ENCODE results near the gene UNC13C. TPM values are rescaled to one million over a fixed set of nuclear protein-coding genes. Genes with fewer than 3 reads are reported as not detected.

UNC13C gene
- polyA plus RNA-seq, 1 of the 3 experiments (the other 2 are of a cell fraction): not detected

GRCh38 chr15:54506977-54507524 is 528.8 kb downstream of the UNC13C start:
- no peak for DNase-seq
- no peaks in the 10 kb centered on the region for H4K20me1 ChIP-seq (ENCODE audit: insufficient read depth)
- H3K36me3 ChIP-seq (replicated peaks in 1 of 2; ENCODE audit: control insufficient read depth in 1 of 2, insufficient read depth in 2 of 2, low read length in 1 of 2): no peaks in the 10 kb centered on the region

DNA sequence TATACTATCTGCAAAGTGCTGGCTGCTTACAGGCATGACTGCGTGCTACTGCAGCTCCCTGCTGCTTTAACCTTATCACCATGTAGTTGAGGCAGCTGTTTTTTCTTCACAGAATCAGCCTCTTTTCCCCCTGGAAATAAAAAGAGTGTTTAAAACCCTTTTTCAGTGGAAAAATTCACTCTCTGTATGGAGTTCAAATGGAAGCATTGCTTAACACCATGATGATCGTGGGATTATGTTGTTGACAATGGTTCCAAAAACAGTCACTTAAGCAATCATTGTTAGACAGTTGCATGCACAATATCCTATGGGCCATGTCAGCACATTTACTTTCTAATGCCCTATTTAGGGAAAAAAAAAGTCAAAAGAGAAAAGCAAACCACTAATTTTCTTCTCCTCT is 536.4 kb downstream of the UNC13C start:
- no peaks in the 10 kb centered on the region for H3K79me2 ChIP-seq (ENCODE audit: insufficient read depth)
- POLR2A ChIA-PET: no interaction called here
- H3K9me2 ChIP-seq: no peaks in the 10 kb centered on the region
- DNase-seq: no peak
- no peaks in the 10 kb centered on the region for H3K36me3 ChIP-seq (replicated peaks in 1 of 2; ENCODE audit: control insufficient read depth in 1 of 2, insufficient read depth in 2 of 2, low read length in 1 of 2)
- H3K4me1 ChIP-seq (ENCODE audit: control insufficient read depth in 1 of 2, insufficient read depth in 2 of 2, low read depth in 1 of 2, low read length in 1 of 2): no peaks in the 10 kb centered on the region
- H3K9me3 ChIP-seq: no peaks in the 10 kb centered on the region
- H3F3A ChIP-seq (replicated peaks; ENCODE audit: insufficient read depth): no peaks in the 10 kb centered on the region
- no peaks in the 10 kb centered on the region for H4K20me1 ChIP-seq (ENCODE audit: insufficient read depth)
- TF ChIP-seq EP300 (IDR thresholded peaks at IDR 0.05; ENCODE audit: borderline replicate concordance in 1 of 2, low read depth in 1 of 2, low read length in 1 of 2) (no peak), GATA2 (CRISPR knock-in tag; IDR thresholded peaks at IDR 0.05) (no peak)
- no peaks in the 10 kb centered on the region for H3K27me3 ChIP-seq (ENCODE audit: insufficient read depth)
- H3K27ac ChIP-seq (ENCODE audit: low read depth in 2 of 2, low read length in 1 of 2): no peak overlapping the region
- H3K4me3 ChIP-seq (ENCODE audit: low read depth in 2 of 2, low read length in 1 of 2): no peak overlapping the region
- H2AFZ ChIP-seq (ENCODE audit: low read depth): no peak overlapping the region
- 5% methylated on average over 2 of the region's 2 CpGs for WGBS (ENCODE audit: low lambda C conversion rate)
- CTCF ChIA-PET: no interaction called here
- no peak overlapping the region for H3K9ac ChIP-seq
- no peak overlapping the region for H3K4me2 ChIP-seq

More at GRCh38 chr15:54506977-54507524, 528.8 kb downstream of the UNC13C start:
- no peaks in the 10 kb centered on the region for H3K4me1 ChIP-seq (ENCODE audit: control insufficient read depth in 1 of 2, insufficient read depth in 2 of 2, low read depth in 1 of 2, low read length in 1 of 2)
- H3K9ac ChIP-seq: no peak overlapping the region
- no peak overlapping the region for H3K4me3 ChIP-seq (ENCODE audit: low read depth in 2 of 2, low read length in 1 of 2)
- no peaks in the 10 kb centered on the region for H3K79me2 ChIP-seq (ENCODE audit: insufficient read depth)
- POLR2A ChIA-PET: no interaction called here
- no peaks in the 10 kb centered on the region for H3K9me2 ChIP-seq
- CTCF ChIA-PET: no interaction called here
- H3F3A ChIP-seq (replicated peaks; ENCODE audit: insufficient read depth): no peaks in the 10 kb centered on the region
- H3K27me3 ChIP-seq (ENCODE audit: insufficient read depth): no peaks in the 10 kb centered on the region
- TF ChIP-seq RCOR1 (IDR thresholded peaks at IDR 0.05; ENCODE audit: low read length): no peak
- TF ChIP-seq IRF3 (IDR thresholded peaks at IDR 0.05; ENCODE audit: low read depth, low read length): no peak
- TF ChIP-seq SIN3A (IDR thresholded peaks at IDR 0.05; ENCODE audit: borderline replicate concordance, low read depth, low read length): no peak
- TF ChIP-seq RFX5 (IDR thresholded peaks at IDR 0.05; ENCODE audit: low read length): no peak
- no peak for TF ChIP-seq TCF12 (IDR thresholded peaks at IDR 0.05)
- no peak for TF ChIP-seq FOXM1 (IDR thresholded peaks at IDR 0.05; ENCODE audit: low read depth)
- TF ChIP-seq RAD21 (IDR thresholded peaks at IDR 0.05; ENCODE audit: low read length): no peak
- TF ChIP-seq, protein P1, sequence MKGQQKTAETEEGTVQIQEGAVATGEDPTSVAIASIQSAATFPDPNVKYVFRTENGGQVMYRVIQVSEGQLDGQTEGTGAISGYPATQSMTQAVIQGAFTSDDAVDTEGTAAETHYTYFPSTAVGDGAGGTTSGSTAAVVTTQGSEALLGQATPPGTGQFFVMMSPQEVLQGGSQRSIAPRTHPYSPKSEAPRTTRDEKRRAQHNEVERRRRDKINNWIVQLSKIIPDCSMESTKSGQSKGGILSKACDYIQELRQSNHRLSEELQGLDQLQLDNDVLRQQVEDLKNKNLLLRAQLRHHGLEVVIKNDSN (IDR thresholded peaks at IDR 0.05; ENCODE audit: borderline replicate concordance, low read depth): no peak
- TF ChIP-seq SMC3 (IDR thresholded peaks at IDR 0.05; ENCODE audit: low read depth, low read length): no peak
- TF ChIP-seq POLR2AphosphoS5 (IDR thresholded peaks at IDR 0.05; ENCODE audit: low read depth, low read length): no peak
- TF ChIP-seq, protein P2, sequence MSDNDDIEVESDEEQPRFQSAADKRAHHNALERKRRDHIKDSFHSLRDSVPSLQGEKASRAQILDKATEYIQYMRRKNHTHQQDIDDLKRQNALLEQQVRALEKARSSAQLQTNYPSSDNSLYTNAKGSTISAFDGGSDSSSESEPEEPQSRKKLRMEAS (IDR thresholded peaks at IDR 0.05; ENCODE audit: low read depth): no peak
- TF ChIP-seq GATA2 (CRISPR knock-in tag; IDR thresholded peaks at IDR 0.05): no peak
- no peak overlapping the region for H3K4me2 ChIP-seq
- no peak overlapping the region for H3K27ac ChIP-seq (ENCODE audit: low read depth in 2 of 2, low read length in 1 of 2)
- no peak overlapping the region for H2AFZ ChIP-seq (ENCODE audit: low read depth)
- H3K9me3 ChIP-seq: no peaks in the 10 kb centered on the region
